HepG2 (cell line): ENCODE measurements around the gene DLG5.

Experiments used
- FLYWCH1 ChIP-seq: sonication (generic); formaldehyde crosslinking; IDR thresholded peaks from 2 replicates; pipeline ENCODE4 v1.8.1; 2023; ENCODE audit warnings: mild to moderate bottlenecking, missing genetic modification reagents
- HINFP ChIP-seq: sonication (generic); formaldehyde crosslinking; IDR thresholded peaks from 2 replicates; pipeline ENCODE4 v1.4.0; 2020; ENCODE audit warnings: low read depth, mild to moderate bottlenecking, missing genetic modification reagents

GRCh38 chr10:77889277-77889903 lies 37.2 kb downstream of the DLG5 start:
- no peak for TF ChIP-seq FLYWCH1 (CRISPR knock-in tag)
- no peak for TF ChIP-seq HINFP
